HUES64 (cell line): ENCODE results near the gene SRRD.

Experiments
- H3K27ac ChIP-seq: 2 replicates; pipeline ENCODE4 v1.7.0; 2013; ENCODE audit warnings: low read depth, low read length, inconsistent platforms
- H3K27me3 ChIP-seq: 2 replicates; pipeline ENCODE4 v1.6.1; 2013; ENCODE audit warnings: mild to moderate bottlenecking, low read length; ENCODE audit not compliant: insufficient read depth
- H3K36me3 ChIP-seq: 2 replicates; pipeline ENCODE4 v1.6.1; 2013; ENCODE audit warnings: mild to moderate bottlenecking, low read length; ENCODE audit not compliant: insufficient read depth
- H3K4me1 ChIP-seq: 2 replicates; pipeline ENCODE4 v1.6.1; 2013; ENCODE audit warnings: mild to moderate bottlenecking, low read length, moderate library complexity; ENCODE audit not compliant: insufficient read depth
- H3K4me3 ChIP-seq: 2 replicates; pipeline ENCODE4 v1.5.1; 2013; ENCODE audit warnings: mild to moderate bottlenecking, low read length, moderate library complexity
- H3K9ac ChIP-seq: 2 replicates; pipeline ENCODE4 v1.6.1; 2013; ENCODE audit warnings: mild to moderate bottlenecking, low read depth, low read length
- H3K9me3 ChIP-seq: 2 replicates; pipeline ENCODE4 v1.6.1; 2013; ENCODE audit warnings: low read depth, low read length; ENCODE audit not compliant: insufficient read depth
- WGBS: fragments of 150-250, 120-280 bp; methylation state at CpG from one replicate; pipeline ENCODE4 v1.1.7; 2013; ENCODE audit warnings: missing lambda C conversion rate; 5-methylcytosine and 5-hydroxymethylcytosine counted together

Gene SRRD

DNA sequence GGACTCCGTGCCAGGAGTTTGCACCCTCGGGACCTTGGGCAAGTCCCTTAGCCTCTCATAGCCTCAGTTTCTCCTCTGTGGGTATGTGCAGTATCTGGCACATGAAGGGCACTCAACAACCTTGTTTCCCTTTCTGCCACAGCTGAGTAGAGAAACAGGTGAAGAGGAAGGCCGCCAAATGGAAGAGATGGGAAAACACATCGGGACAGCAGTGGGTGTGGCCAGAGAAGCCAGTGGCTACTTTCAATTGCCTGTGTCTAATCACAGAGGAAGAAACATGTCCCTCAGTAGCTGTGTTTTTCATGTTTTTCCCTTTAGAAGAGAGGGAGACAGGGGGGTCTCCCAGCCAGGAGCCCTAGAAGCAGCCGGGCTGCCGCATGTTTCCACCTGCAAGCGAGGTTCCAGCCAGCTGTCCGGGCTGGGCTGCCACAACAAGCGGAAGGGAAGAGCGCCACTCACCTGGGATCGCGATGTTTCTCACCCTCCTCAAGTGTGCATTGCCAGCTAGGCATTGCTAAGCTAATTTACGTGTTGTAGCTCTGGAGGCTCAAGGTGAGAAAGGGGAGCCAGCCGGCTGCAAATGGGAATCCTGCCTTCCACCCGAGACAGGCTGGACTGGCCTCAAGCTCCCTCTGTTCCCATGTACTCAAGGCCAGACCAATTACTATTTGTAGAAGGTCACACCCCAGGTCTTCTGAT lies 38.0 kb upstream of the SRRD start:
- no peak overlapping the region for H3K27ac ChIP-seq
- H3K36me3 ChIP-seq = peaks cover 10% of the 10 kb centered on the region
- WGBS = 89% methylated on average over 15 of the region's 15 CpGs
- no peak overlapping the region for H3K4me3 ChIP-seq
- no peaks in the 10 kb centered on the region for H3K27me3 ChIP-seq
- no peaks in the 10 kb centered on the region for H3K9me3 ChIP-seq
- no peaks in the 10 kb centered on the region for H3K4me1 ChIP-seq
- H3K9ac ChIP-seq = no peak overlapping the region

DNA sequence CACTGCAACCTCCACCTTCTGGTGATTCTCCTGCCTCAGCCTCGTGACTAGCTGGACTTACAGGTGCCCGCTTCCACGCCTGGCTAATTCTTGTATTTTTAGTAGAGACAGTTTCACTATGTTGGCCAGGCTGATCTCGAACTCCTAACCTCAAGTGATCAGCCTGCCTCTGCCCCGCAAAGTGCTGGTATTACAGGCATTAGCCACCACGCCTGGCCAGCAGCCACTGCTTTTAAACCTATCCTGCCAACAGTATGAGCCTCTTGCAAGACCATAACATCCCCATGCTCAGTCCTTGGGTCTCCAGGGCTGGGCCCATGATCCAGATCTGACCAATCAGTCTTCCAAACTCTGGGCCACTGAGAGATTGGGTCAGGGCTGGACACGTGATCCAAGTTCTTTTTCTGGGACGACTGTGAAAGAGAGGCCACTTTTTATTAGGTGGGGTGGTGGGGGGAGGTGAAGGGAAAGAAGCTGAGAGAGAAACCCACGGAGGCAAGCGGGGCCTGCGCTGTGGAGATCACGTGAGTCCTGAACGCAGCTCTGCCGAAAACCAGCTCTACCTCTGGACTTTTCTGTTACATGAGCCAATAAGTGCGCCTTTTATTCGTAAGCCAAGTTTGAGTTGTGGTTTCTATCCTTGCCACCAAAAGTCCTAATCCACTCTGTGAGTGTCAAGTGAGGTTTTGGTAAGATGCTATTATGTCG lies 36.7 kb upstream of the SRRD start:
- Histone ChIP-seq H3K4me3 (no peak overlapping the region), H3K27ac (no peak overlapping the region), H3K4me1 (no peaks in the 10 kb centered on the region), H3K9me3 (no peaks in the 10 kb centered on the region), H3K9ac (no peak overlapping the region), H3K36me3 (peaks cover 22% of the 10 kb centered on the region), H3K27me3 (no peaks in the 10 kb centered on the region)
- 93% methylated on average over 17 of the region's 17 CpGs for WGBS

DNA sequence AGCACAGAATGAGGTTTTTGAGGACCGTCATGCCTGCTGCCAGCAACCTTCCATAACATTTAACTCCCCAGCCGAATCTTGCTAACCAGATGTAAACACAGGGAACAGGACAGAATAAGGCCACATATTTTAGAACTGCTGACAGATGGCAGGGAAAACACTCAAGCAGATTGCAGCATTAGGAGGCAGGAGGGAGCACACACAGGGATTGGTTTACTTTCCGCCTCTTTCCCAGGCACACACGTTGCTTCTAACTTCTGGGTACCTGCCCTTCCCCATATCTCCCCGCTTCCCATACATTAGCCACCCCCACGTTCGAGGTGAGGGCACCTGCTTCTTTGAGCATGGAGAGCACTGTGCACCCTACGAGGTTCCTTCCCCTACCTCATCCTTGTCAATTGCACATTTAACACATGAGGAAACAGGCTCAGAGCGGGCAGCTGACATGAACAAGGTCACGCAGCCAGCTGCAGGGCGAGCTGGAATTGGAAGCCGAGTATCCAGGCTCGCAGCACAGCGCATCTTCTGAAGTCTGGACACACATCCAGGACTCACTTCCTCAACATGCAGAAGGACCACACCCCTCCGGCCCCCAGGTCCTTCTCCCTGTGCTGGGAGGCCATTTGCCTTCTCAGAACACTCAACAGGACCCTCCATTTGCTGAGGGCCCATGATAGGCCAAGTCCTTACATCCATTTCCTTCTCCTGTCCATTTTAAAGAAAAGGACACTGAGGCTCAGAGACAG lies 35.9 kb upstream of the SRRD start:
- no peaks in the 10 kb centered on the region for H3K9me3 ChIP-seq
- H3K27me3 ChIP-seq = no peaks in the 10 kb centered on the region
- no peak overlapping the region for H3K9ac ChIP-seq
- H3K27ac ChIP-seq = no peak overlapping the region
- 87% methylated on average over 15 of the region's 15 CpGs for WGBS
- no peaks in the 10 kb centered on the region for H3K4me1 ChIP-seq
- peaks cover 30% of the 10 kb centered on the region for H3K36me3 ChIP-seq
- H3K4me3 ChIP-seq = no peak overlapping the region

DNA sequence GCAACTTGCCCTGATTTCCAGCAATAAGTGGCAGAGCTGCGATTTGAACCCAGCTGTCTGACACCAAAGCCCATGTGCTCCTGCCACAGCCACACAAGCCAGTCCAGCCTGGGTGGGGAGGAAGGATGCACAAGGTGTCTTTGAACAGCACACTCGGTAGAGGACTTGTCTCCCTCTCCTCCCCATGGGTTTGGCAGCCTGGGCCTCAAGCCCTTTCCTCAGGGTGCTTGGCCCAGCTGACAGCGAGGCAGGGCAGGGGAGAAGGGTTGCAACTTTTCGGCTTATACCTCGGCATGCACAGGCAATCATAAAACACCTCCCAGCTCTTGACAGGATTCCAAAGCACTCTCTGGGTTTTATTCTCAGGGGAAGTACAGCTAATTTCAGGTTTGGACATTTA lies 35.3 kb upstream of the SRRD start:
- Histone ChIP-seq H3K9ac (no peak overlapping the region), H3K4me1 (no peaks in the 10 kb centered on the region), H3K36me3 (peaks cover 36% of the 10 kb centered on the region), H3K27ac (no peak overlapping the region), H3K9me3 (no peaks in the 10 kb centered on the region), H3K4me3 (no peak overlapping the region), H3K27me3 (no peaks in the 10 kb centered on the region)
- WGBS = 92% methylated on average over 5 of the region's 5 CpGs

DNA sequence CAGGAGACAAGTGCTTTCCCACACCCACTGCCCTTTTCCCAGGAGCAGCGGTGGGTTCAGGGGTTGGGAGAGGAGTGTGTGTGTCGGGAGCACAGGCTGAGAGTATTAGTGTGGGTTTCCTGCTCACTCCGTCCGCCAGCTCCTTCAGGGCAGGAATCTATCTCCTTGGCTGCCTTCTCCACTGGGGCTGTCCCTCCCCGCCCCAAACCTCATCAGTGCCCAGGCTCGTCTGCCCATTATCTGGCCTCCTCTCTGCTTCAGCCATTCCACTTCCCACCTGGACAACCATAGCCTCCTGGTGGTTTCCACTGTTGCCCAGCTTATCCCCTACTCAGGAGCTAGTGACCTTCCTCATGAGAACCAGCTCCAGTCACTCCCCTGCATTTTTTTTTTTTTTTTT lies 34.7 kb upstream of the SRRD start:
- WGBS = 94% methylated on average over 6 of the region's 6 CpGs
- Histone ChIP-seq H3K4me3 (no peak overlapping the region), H3K4me1 (no peaks in the 10 kb centered on the region), H3K9ac (no peak overlapping the region), H3K27ac (no peak overlapping the region), H3K27me3 (no peaks in the 10 kb centered on the region), H3K9me3 (no peaks in the 10 kb centered on the region), H3K36me3 (peaks cover 42% of the 10 kb centered on the region)

DNA sequence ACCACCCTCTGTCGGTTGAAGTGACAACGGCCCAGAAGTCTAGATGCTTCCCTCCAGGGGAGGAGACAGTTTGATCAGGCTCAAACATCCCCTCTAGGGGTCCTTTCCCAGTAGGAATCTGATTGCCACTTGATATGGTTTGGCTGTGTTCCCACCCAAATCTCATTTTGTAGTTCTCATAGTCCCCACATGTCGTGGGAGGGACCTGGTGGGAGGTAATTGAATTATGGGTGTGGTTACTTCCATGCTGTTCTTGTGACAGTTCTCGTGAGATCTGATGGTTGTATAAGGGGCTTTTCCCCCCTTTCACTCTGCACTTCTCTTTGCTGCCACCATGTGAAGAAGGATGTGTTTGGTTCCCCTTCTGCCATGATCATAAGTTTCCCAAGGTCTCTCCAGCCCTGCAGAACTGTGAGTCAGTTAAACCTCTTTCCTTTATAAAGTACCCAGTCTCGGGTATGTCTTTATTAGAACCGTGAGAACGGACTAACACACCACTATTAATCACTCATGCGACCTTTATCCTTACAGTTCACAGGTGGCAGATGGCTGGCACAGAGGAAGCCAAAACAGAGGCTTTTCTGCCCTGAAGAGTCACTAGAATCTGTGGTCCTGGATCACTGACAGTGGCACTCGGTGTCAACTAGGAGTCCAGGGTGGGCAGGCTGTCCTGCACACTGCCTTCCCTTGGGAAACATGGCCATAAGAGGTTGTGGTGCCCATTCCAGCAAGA lies 33.1 kb upstream of the SRRD start:
- Histone ChIP-seq H3K4me3 (no peak overlapping the region), H3K27me3 (no peaks in the 10 kb centered on the region), H3K9ac (no peak overlapping the region), H3K27ac (no peak overlapping the region), H3K4me1 (no peaks in the 10 kb centered on the region), H3K9me3 (no peaks in the 10 kb centered on the region), H3K36me3 (peaks cover 42% of the 10 kb centered on the region)
- 85% methylated on average over 9 of the region's 9 CpGs for WGBS

DNA sequence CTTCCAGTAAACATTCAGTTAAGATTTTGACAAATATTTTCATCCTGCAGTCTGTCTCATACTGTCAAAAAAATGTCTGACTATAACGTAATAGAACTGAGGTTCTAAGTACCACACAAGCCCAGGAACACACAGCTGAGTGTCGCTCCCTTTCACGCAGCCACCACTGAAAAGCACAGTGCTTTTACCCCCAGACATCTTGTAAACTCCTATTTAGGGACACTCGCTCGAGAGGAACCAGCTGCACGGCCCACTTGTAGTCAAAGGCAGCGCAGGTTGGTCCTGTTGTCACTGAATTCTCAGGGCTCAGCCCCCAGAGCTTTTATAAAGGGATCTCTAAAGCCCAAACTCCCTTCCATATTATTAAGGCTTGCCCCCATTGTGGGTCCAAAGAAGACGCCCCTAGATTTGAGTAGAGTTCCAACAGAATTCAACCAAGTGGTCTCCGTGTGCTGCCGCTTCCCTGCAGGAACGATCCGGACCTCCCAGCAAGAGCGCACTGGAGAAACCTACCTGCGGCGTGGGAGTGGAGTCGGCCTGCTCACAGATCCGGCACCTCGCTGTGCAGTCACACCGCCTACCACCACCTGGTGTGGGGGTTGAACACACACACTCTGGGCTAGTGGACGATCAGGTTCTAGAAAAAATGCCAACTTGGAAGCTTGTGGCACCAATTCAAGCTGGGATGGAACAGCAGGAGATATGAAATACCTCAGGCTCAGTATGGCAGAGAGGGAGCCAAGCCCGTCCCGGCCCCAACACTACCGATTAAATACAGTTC lies 31.3 kb upstream of the SRRD start:
- no peak overlapping the region for H3K4me3 ChIP-seq
- H3K27me3 ChIP-seq = no peaks in the 10 kb centered on the region
- no peak overlapping the region for H3K27ac ChIP-seq
- H3K4me1 ChIP-seq = no peaks in the 10 kb centered on the region
- WGBS = 96% methylated on average over 23 of the region's 23 CpGs
- H3K9ac ChIP-seq = no peak overlapping the region
- peaks cover 57% of the 10 kb centered on the region for H3K36me3 ChIP-seq
- no peaks in the 10 kb centered on the region for H3K9me3 ChIP-seq

GRCh38 chr22:26453216-26453615 lies 30.5 kb upstream of the SRRD start:
- Histone ChIP-seq H3K27me3 (no peaks in the 10 kb centered on the region), H3K4me3 (no peak overlapping the region), H3K4me1 (no peaks in the 10 kb centered on the region), H3K9me3 (no peaks in the 10 kb centered on the region), H3K27ac (no peak overlapping the region), H3K9ac (no peak overlapping the region), H3K36me3 (peaks cover 65% of the 10 kb centered on the region)
- 95% methylated on average over 9 of the region's 9 CpGs for WGBS

GRCh38 chr22:26453812-26454500 lies 29.7 kb upstream of the SRRD start:
- Histone ChIP-seq H3K4me3 (no peak overlapping the region), H3K9ac (no peak overlapping the region), H3K4me1 (no peaks in the 10 kb centered on the region), H3K27me3 (no peaks in the 10 kb centered on the region), H3K27ac (no peak overlapping the region), H3K9me3 (no peaks in the 10 kb centered on the region), H3K36me3 (peaks cover 71% of the 10 kb centered on the region)
- WGBS = 91% methylated on average over 5 of the region's 5 CpGs

DNA sequence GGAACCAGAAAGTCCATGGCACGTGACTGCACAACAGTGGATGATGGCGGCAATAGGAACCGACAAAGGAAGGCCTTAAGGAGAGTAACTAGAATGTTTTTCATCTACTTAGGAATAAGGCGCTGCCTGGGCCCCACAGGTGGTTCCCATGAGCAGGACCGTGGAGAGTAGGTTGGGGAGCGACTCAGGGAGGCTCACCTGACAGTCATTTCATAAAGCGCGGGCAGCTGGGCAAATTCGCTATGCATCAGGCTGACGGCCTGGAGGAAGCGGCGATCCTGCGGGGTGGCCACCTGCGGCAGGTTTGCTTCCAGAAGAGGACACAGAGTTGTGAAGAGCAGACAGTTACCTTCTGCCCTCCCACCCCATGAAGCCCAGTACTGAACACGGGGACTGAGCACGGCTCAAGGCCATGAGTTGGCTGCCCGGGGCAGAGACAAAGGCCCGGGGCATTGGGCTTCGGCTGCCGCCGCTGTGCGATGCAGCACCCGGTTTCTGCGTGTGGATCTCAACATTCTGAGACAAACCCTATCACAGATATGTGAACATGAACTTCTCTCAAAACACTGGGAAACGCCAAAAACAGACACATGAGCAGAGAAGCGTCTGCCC lies 25.9 kb upstream of the SRRD start:
- H3K9ac ChIP-seq = no peak overlapping the region
- peaks cover 3% of the 10 kb centered on the region; the same call in 1 of the 2 replicates for H3K4me1 ChIP-seq
- 96% methylated on average over 26 of the region's 26 CpGs for WGBS
- no peaks in the 10 kb centered on the region for H3K27me3 ChIP-seq
- peaks cover 76% of the 10 kb centered on the region for H3K36me3 ChIP-seq
- no peaks in the 10 kb centered on the region for H3K9me3 ChIP-seq
- H3K27ac ChIP-seq = no peak overlapping the region
- no peak overlapping the region for H3K4me3 ChIP-seq
